ENCODE data around the gene NUMB.

NUMB gene

DNA sequence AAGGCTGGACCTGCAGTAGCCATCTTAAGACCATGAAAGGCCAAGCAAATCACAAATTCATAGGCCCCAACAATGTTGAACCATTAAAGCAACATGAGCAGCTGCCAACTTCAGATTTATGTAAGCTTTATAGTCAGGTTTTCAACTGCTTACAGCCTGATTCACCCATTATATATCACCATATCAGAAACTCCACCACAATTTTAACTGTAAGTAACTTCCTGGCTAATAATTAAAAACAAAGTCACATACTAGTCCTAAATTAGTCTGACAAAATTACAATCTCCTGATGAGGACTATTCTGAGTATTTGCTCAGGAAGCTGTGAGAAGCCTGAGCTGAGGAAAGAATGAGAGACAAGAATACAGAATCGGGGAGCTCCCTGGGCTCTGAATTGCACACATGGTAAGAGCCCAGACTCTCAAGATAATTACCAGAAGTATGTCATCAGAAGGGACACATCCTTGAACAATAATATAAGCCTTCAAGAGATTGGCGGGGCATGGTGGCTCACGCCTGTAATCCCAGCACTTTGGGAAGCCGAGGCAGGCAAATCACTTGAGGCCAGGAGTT, 55.1 kb downstream of the NUMB start:
- TF ChIP-seq GATA2 (IDR thresholded peaks at IDR 0.05; ENCODE audit: low read depth, low read length) (no peak), GATA3 (IDR thresholded peaks at IDR 0.05; ENCODE audit: low read depth, low read length) (no peak)

DNA sequence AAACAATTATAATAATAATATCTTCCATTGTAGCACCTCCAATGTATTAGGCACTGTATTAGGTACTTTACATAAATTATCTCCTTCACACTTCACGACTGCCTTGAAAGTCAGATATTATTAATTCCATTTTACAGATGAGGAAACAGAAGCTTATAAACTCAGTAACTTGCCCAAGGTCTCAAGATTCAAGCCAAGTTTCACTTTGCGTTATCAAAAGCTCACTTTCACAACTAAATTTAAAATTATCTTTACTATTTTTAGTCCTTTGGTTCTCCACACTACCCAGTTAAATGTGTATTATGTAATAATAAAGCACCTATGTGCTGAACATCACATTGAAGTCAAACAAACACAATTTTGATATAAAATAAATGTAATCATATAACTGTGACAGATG, 55.8 kb downstream of the NUMB start:
- TF ChIP-seq GATA2 (IDR thresholded peaks at IDR 0.05; ENCODE audit: low read depth, low read length), result no peak
- TF ChIP-seq GATA3 (IDR thresholded peaks at IDR 0.05; ENCODE audit: low read depth, low read length), result no peak

DNA sequence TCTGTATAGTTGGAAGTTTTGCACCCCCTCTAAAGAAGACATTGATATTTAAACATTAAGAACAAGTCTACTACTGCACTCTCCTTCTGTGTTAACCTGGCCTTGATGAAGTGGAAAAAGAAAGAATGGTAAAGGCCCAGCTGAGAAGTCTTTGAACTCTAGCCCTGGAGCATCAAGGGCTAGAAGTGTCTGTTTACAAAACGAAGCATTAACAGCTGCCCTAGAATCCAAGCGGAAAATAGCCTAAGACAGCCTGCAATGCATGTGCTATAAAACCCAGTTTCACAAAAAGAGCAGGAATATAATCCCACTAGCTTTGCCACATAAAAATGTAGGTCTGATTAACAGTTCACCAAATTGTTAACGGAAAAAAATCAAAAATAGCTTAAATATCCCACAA, 60.5 kb downstream of the NUMB start:
- TF ChIP-seq GATA3 (IDR thresholded peaks at IDR 0.05; ENCODE audit: low read depth, low read length), result no peak
- no peak for TF ChIP-seq GATA2 (IDR thresholded peaks at IDR 0.05; ENCODE audit: low read depth, low read length)

DNA sequence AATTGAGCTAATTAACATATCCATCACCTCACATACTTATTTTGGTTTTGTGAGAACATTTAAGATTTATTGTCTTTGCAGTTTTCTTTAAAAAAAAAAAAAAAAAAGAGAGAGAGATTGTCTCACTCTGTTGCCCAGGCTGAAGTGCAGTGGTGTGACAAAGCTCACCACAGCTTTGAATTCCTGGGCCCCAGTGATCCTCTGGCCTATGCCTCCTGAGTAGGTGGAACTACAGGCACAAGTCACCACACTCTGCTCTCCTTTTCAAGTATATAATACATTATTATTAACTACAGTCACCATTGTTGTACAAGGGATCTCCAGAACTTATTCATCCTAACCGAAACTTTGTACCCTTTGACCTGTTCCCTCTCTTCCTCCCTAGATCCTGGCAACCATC, 64.0 kb downstream of the NUMB start:
- TF ChIP-seq GATA3 (IDR thresholded peaks at IDR 0.05; ENCODE audit: low read depth, low read length), result no peak
- TF ChIP-seq GATA2 (IDR thresholded peaks at IDR 0.05; ENCODE audit: low read depth, low read length), result no peak

DNA sequence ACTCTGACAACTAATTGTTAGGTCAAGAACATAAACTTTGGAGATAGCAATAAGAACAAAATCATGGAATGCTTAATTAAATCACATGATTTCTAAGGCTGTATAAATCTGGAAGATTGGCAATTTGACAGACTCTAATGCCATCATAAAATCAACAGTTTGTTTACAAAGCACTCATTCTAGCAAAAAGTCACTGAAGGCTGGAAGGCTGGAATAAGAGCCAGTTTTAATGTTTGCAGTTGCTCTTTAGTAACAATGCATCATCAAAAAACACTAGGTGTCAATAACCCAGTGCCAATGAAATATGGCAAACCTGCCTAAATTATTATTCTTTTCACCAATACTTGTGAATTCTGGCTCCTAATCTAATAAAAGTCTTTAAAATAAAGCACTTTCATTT, 65.0 kb downstream of the NUMB start:
- no peak for TF ChIP-seq GATA3 (IDR thresholded peaks at IDR 0.05; ENCODE audit: low read depth, low read length)
- no peak for TF ChIP-seq GATA2 (IDR thresholded peaks at IDR 0.05; ENCODE audit: low read depth, low read length)

DNA sequence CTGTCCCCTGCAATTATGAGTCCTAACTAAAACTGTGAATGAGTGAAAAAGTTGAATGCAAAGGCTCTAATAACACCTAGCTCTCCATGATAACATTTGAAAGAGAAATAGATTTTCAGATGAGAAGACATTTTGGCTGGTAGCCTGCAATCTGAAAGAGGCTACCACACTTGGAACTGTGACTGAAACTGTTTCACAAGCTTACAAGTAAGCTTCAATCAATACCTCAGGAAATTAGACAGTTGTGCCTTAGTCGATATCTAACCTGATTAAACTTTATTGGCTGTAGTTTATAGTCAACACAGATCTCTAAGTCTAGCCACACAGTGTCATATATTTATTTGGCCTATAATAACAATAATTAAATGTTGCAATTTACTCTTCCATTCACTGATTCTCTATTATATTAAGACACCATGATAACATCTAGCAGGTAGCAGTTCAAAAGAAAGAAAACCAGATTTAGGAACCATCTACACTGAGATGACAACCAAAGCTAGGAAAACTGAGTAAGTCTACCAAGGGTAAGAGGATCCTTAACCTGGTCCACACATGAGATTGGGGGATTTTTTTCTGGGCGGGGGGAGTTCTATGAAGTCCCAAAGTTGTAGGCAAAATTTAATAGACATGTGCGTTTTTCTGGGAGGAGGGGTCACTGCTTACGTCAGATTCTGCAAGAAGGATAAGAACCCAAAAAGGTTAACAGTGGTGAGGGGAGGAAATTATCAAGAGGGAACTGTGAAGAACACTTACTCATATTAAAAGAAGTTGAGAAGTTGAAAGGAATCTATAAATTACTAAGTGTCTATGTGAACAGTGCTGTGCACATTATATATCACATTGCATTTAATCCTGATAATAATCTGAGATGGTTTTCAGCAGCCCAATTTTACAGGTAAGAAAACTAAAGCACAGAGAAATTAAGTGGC, 65.8 kb downstream of the NUMB start:
- TF ChIP-seq GATA3 (IDR thresholded peaks at IDR 0.05; ENCODE audit: low read depth, low read length) (no peak), GATA2 (IDR thresholded peaks at IDR 0.05; ENCODE audit: low read depth, low read length) (no peak)

DNA sequence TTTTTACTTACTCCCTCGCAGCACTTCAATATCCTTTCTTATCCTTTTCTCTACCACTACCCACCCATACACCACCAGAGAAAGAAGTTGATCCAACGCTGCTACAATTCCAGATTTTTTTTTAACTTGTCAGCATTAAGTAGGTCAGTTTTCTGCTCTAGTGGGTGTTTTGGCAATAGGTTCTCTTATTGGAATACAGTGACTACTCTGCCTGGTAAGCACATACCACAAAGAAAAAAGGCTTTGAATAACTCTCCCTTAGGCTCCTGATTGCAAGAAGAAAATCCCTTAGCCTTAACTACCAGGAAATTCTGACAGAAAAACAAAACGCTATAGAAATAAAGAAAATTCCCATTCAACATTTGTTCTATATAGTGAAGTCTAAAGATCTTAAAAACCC, 72.0 kb downstream of the NUMB start:
- TF ChIP-seq GATA3 (IDR thresholded peaks at IDR 0.05; ENCODE audit: low read depth, low read length) (no peak), GATA2 (IDR thresholded peaks at IDR 0.05; ENCODE audit: low read depth, low read length) (no peak)

DNA sequence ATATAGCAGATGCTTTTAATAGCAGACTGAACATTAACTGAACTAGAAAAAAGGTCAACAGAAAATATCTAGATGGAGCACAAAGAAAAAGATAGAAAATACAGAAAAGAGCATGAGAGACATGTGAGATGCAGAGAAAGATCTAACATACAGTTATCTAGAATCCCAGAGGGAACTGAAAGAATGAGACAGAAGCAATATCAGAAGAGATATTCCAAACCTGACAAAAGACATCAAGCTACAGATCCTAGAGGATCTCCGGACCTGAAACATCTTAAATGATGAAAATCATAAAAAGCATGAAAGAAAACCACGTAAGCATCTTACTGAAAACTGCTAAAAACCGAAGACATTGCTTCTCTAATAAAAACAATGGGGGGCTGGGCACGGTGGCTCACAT, 75.0 kb downstream of the NUMB start:
- TF ChIP-seq GATA2 (IDR thresholded peaks at IDR 0.05; ENCODE audit: low read depth, low read length), result no peak
- no peak for TF ChIP-seq GATA3 (IDR thresholded peaks at IDR 0.05; ENCODE audit: low read depth, low read length)

DNA sequence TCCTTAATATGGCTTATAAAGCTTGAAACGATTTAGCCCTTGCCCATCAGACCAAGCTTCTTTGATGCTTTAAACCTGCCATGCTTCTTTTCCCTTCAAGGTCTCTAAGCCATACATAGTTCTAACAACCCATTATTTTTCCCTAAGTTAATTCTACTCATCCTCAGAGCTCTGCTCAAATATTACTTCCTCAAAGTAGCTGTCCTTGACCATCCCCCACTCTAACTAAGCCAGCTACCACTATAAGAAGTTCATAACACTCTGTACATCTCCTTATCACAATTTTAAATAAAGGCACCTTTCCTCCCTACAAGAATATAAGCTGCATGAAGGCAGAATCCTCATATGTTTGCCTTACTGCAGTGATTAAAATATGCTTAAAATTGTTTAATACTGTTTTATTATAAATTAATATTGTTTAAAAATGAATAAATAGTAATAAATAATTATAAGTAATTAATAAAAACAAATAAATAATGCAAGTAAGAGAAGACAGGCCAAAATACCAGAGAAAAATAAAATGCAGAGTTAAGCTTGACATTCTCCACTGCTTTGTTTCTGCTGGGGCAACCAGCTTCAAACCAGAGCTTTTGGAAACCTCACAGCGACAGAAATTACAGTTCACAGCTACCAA, 76.8 kb downstream of the NUMB start:
- no peak for TF ChIP-seq GATA3 (IDR thresholded peaks at IDR 0.05; ENCODE audit: low read depth, low read length)
- no peak for TF ChIP-seq GATA2 (IDR thresholded peaks at IDR 0.05; ENCODE audit: low read depth, low read length)

DNA sequence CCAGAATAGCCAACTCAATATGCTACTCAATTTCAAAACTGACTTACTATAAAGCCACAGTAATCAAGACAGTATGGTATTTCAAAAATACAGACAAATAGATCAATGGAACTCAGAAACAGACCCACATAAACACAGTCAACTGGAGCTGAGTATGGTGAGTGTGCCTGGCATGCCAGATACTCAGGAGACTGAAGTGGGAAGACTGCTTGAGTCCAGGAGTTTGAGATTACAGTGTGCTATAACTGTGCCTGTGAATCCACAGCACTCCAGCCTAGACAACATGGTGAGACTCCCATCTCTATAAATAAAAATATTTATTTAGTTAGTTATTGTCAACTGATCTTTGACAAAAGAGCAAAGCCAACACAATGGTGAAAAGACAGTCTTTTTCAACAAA, 81.8 kb downstream of the NUMB start:
- TF ChIP-seq GATA3 (IDR thresholded peaks at IDR 0.05; ENCODE audit: low read depth, low read length) (no peak), GATA2 (IDR thresholded peaks at IDR 0.05; ENCODE audit: low read depth, low read length) (no peak)

DNA sequence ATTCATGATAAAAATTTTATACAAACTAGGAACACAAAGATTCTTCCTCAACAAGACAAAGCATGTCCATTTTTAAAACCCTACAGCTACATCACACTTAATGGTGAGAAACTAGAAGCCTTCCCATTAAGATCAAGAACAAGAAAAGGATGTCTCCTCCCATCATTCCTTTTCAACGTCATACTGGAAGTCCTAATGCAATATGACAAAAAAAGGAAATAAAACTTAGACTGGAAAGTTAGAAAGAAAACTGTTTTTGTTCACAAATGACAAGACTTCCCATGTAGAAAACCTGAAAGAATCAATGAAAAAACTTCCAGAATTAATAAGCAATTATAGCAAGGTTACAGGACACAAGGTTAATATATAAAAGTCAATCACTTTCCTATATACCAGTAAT, 82.5 kb downstream of the NUMB start:
- TF ChIP-seq GATA3 (IDR thresholded peaks at IDR 0.05; ENCODE audit: low read depth, low read length) (no peak), GATA2 (IDR thresholded peaks at IDR 0.05; ENCODE audit: low read depth, low read length) (no peak)

DNA sequence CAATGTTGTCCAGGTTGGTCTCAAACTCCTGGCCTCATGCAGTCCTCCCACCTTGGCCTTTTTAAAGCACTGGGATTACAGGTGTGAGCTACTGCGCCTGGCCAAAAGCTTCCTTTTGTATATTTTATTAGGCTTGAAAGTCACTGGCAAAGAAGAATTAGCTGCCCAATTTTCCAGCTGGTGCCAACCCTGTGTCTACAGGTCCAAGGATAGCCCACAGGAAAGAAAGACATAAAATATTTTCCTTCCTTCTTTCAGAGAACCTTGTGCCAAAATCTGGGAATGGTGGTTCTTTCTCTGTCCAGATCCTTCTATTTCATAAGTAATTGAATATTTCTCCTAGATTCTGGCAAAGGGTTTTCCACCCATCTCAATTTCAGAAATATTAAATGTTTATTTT, 84.1 kb downstream of the NUMB start:
- no peak for TF ChIP-seq GATA2 (IDR thresholded peaks at IDR 0.05; ENCODE audit: low read depth, low read length)
- TF ChIP-seq GATA3 (IDR thresholded peaks at IDR 0.05; ENCODE audit: low read depth, low read length), result no peak

DNA sequence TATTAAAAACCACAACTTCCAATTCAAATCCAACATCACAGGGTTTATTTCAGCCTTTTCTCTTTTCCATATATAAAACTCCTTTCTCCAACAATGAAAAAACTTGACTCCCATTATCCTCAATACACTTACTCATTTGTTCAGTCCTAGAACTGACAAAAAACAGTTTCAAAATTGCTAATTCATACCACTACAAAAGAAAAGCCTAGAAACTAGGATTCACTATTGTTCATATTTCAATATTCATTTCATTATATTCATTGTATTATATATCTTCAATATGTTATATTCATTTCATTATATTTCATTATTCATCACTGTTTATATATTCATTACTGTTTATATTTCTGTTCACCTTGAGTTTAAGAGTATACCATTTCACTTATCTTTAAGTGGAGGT, 85.8 kb downstream of the NUMB start:
- TF ChIP-seq GATA3 (IDR thresholded peaks at IDR 0.05; ENCODE audit: low read depth, low read length), result no peak
- TF ChIP-seq GATA2 (IDR thresholded peaks at IDR 0.05; ENCODE audit: low read depth, low read length), result no peak

DNA sequence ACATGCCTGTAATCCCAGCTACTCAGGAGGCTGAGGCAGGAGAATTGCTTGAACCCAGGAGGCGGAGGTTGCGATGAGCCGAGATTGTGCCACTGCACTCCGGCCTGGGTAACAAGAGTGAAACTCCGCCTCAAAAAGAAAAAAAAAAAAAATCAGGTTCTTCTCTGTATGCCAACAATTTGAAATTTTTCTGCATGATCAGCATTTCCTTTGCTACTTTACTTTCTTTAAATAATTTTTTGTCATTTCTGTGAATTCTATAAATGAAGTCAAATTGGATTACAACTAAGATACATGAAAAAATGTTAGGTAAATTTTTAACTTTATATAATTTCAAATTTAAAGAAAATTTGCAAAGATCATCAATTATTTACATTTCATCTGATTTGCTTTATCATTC, 87.8 kb downstream of the NUMB start:
- TF ChIP-seq GATA2 (IDR thresholded peaks at IDR 0.05; ENCODE audit: low read depth, low read length) (no peak), GATA3 (IDR thresholded peaks at IDR 0.05; ENCODE audit: low read depth, low read length) (no peak)

DNA sequence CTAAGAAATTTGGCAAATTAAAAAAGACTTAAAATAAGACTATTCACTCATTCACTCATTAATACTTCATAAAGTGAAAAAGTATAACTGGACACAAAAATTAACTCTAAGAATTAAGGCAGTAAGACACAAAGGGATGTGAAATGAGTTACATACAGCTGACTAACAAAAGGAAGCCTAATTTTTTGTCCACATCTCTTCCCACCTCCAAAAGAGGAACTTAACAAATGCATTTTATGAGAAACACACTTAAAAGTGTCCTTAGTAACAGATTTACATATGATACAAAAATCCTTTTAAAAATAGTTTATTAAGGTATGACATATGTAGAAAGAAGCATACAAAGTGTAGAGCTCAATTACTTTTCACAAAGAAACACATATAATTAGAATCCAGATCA, 88.9 kb downstream of the NUMB start:
- TF ChIP-seq GATA3 (IDR thresholded peaks at IDR 0.05; ENCODE audit: low read depth, low read length) (no peak), GATA2 (IDR thresholded peaks at IDR 0.05; ENCODE audit: low read depth, low read length) (no peak)
